Ishikawa (cell line): ENCODE measurements around the gene DYNC1H1.

Experiments used
- CEBPB ChIP-seq: IDR thresholded peaks from 2 replicates; pipeline ENCODE4 v1.6.1; 2012
- CREB1 ChIP-seq: IDR thresholded peaks from 2 replicates; pipeline ENCODE4 v1.6.1; 2012; ENCODE audit warnings: low read depth
- EGR1 ChIP-seq: IDR thresholded peaks from 2 replicates; pipeline ENCODE4 v1.6.1; 2012
- EP300 ChIP-seq: IDR thresholded peaks from 2 replicates; pipeline ENCODE4 v1.6.1; 2012; ENCODE audit warnings: borderline replicate concordance
- FOXM1 ChIP-seq: IDR thresholded peaks from 2 replicates; pipeline ENCODE4 v1.6.1; 2012; ENCODE audit warnings: low read depth, borderline replicate concordance
- MAX ChIP-seq: IDR thresholded peaks from 2 replicates; pipeline ENCODE4 v1.6.1; 2012
- NFIC ChIP-seq: IDR thresholded peaks from 2 replicates; pipeline ENCODE4 v1.6.1; 2012
- RAD21 ChIP-seq: IDR thresholded peaks from 2 replicates; pipeline ENCODE4 v1.6.1; 2012; ENCODE audit warnings: low read depth
- REST ChIP-seq: IDR thresholded peaks from 2 replicates; pipeline ENCODE4 v1.6.1; 2012; ENCODE audit warnings: low read depth, mild to moderate bottlenecking
- TAF1 ChIP-seq: IDR thresholded peaks from 2 replicates; pipeline ENCODE4 v1.6.1; 2012; ENCODE audit warnings: low read depth, mild to moderate bottlenecking
- TCF12 ChIP-seq: IDR thresholded peaks from 2 replicates; pipeline ENCODE4 v1.6.1; 2012; ENCODE audit warnings: low read depth
- TEAD4 ChIP-seq: IDR thresholded peaks from 2 replicates; pipeline ENCODE4 v1.6.1; 2012
- USF1 ChIP-seq: IDR thresholded peaks from 2 replicates; pipeline ENCODE4 v1.6.1; 2012
- YY1 ChIP-seq: IDR thresholded peaks from 2 replicates; pipeline ENCODE4 v1.6.1; 2012; ENCODE audit warnings: low read depth
- ZBTB7A ChIP-seq: IDR thresholded peaks from 2 replicates; pipeline ENCODE4 v1.6.1; 2012; ENCODE audit warnings: low read depth

Gene DYNC1H1

GRCh38 chr14:102063109-102063807 is 98.9 kb downstream of the DYNC1H1 start:
- TF ChIP-seq USF1 (no peak), RAD21 (peak; percentile 57), ZBTB7A (peak; percentile 60; the same call in 1 of the 2 replicates), TCF12 (peak; percentile 32; the same call in 1 of the 2 replicates), REST (no peak), MAX (peak; percentile 79), TEAD4 (peak; percentile 74), EGR1 (no peak), CEBPB (no peak), EP300 (no peak; the same call in 1 of the 2 replicates), FOXM1 (no peak), TAF1 (no peak), YY1 (0 out of 2 replicates have a peak, but pooled peaks have one; percentile 13), NFIC (no peak), CREB1 (no peak)

GRCh38 chr14:102063808-102064429 is 99.5 kb downstream of the DYNC1H1 start:
- TF ChIP-seq TAF1 (no peak), ZBTB7A (no peak), EP300 (no peak), RAD21 (no peak), CEBPB (no peak), TEAD4 (no peak), USF1 (no peak), FOXM1 (no peak), NFIC (no peak)

GRCh38 chr14:102066041-102066451 is 101.7 kb downstream of the DYNC1H1 start:
- no peak for TF ChIP-seq CREB1
- TF ChIP-seq TAF1, result no peak
- no peak for TF ChIP-seq YY1
- TF ChIP-seq TCF12, result no peak
- no peak for TF ChIP-seq EGR1
- TF ChIP-seq MAX, result no peak
- no peak for TF ChIP-seq USF1
- no peak for TF ChIP-seq NFIC
- TF ChIP-seq TEAD4, result no peak
- no peak for TF ChIP-seq EP300
- TF ChIP-seq ZBTB7A, result no peak
- no peak for TF ChIP-seq FOXM1
- no peak for TF ChIP-seq REST
- TF ChIP-seq RAD21, result no peak
- no peak for TF ChIP-seq CEBPB

- TF ChIP-seq TAF1 (no peak), FOXM1 (no peak), NFIC (no peak), MAX (no peak), RAD21 (no peak)
Measured at GRCh38 chr14:102071283-102071998, 107.1 kb downstream of the DYNC1H1 start.
